ENCODE data around the gene MORN5.

- TF ChIP-seq POLR2AphosphoS5 (IDR thresholded peaks at IDR 0.05) (no peak), POLR2A (IDR thresholded peaks at IDR 0.05) (no peak), CTCF (IDR thresholded peaks at IDR 0.05) (no peak)
Measured at GRCh38 chr9:122126331-122127261, 33.1 kb upstream of the MORN5 start.

All from breast epithelium (tissue), 3 donors.